Measurements from ENCODE around the gene SLC17A1.

GRCh38 chr6:25844518-25844917 lies 12.7 kb upstream of the SLC17A1 start:
- TF ChIP-seq CTCF (IDR thresholded peaks at IDR 0.05; ENCODE audit: low read length) (no peak), EZH2 (optimal IDR thresholded peaks at IDR 0.05; ENCODE audit: low read depth, low read length) (no peak), EZH2phosphoT487 (IDR thresholded peaks at IDR 0.05; ENCODE audit: low read length) (no peak)
